GM21576 (cell line): ENCODE results near the gene WFS1.

Experiments used
- ATAC-seq: cut with Tn5 transposase; IDR thresholded peaks from one replicate; pipeline ENCODE4 v1.9.1; 2021; ENCODE audit warnings: mild to moderate bottlenecking, moderate library complexity; ENCODE audit not compliant: unreplicated experiment

Gene WFS1

GRCh38 chr4:6352031-6352692, 82.5 kb downstream of the WFS1 start:
- ATAC-seq = no peak
